ENCODE results near the gene FTMT. TPM values are rescaled to one million over a fixed set of nuclear protein-coding genes. Genes with fewer than 3 reads are reported as not detected.

FTMT gene
- total RNA-seq, 1 experiment from 2014 or later: not detected

GRCh38 chr5:121890297-121890858 is 38.7 kb downstream of the FTMT start:
- H3K4me2 ChIP-seq (ENCODE audit: low read length): no peak overlapping the region
- H3F3A ChIP-seq (ENCODE audit: low read length, unreplicated experiment): no peaks in the 10 kb centered on the region
- TF ChIP-seq, protein P1, sequence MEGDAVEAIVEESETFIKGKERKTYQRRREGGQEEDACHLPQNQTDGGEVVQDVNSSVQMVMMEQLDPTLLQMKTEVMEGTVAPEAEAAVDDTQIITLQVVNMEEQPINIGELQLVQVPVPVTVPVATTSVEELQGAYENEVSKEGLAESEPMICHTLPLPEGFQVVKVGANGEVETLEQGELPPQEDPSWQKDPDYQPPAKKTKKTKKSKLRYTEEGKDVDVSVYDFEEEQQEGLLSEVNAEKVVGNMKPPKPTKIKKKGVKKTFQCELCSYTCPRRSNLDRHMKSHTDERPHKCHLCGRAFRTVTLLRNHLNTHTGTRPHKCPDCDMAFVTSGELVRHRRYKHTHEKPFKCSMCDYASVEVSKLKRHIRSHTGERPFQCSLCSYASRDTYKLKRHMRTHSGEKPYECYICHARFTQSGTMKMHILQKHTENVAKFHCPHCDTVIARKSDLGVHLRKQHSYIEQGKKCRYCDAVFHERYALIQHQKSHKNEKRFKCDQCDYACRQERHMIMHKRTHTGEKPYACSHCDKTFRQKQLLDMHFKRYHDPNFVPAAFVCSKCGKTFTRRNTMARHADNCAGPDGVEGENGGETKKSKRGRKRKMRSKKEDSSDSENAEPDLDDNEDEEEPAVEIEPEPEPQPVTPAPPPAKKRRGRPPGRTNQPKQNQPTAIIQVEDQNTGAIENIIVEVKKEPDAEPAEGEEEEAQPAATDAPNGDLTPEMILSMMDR (conservative IDR thresholded peaks at IDR 0.05; ENCODE audit: low read depth, low read length): no peak
- TF ChIP-seq EZH2 (IDR thresholded peaks at IDR 0.05; ENCODE audit: low read length, unreplicated experiment) (no peak), EZH2phosphoT487 (IDR thresholded peaks at IDR 0.05; ENCODE audit: borderline replicate concordance, low read length) (no peak)
- H4K20me1 ChIP-seq (ENCODE audit: low read length): no peaks in the 10 kb centered on the region
- no peaks in the 10 kb centered on the region for H3K9me3 ChIP-seq (ENCODE audit: low read length)
- H3K36me3 ChIP-seq (ENCODE audit: low read depth, low read length): no peaks in the 10 kb centered on the region
- H3K27me3 ChIP-seq (ENCODE audit: low read length): no peaks in the 10 kb centered on the region; the same call in 1 of the 2 replicates
- ChIA-PET POLR2A (ENCODE audit: unreplicated experiment) (no interaction called here), CTCF (no interaction called here)
- no peaks in the 10 kb centered on the region for H3K4me1 ChIP-seq (ENCODE audit: insufficient read depth, low read length)
- no peaks in the 10 kb centered on the region for H3K9me2 ChIP-seq (replicated peaks; ENCODE audit: low read length)
- no peak overlapping the region for H2AFZ ChIP-seq (ENCODE audit: low read length)
- DNase-seq (no peak), ATAC-seq (no peak)
- intact Hi-C loops (cut with micrococcal nuclease): no loop called here
- H3K9ac ChIP-seq (ENCODE audit: low read length): no peak overlapping the region
- H3K27ac ChIP-seq (ENCODE audit: low read length): no peak overlapping the region
- H3K79me2 ChIP-seq (ENCODE audit: low read length): no peaks in the 10 kb centered on the region
- H3K4me3 ChIP-seq (ENCODE audit: low read length): no peak overlapping the region
- no TSS peak for BruUV-seq (replicated peaks)

DNA sequence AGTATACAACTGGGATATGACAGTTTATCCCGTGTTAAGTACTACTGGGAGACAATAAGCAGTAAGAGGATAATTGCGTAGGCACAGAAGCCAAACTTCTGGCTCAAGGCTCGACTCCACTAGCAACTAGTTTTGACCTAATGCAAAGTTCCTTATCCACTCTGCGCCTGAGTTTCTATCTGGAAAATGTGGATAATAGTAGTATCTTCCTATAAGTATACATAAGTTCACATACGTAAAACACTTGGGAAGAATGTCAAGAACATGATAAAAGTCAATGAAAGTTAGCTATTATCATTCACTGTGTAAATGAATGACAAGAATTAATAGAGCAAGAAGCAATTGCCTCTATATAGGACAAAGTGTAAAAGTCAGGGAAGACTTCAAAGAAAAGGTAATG is 45.7 kb downstream of the FTMT start:
- Histone ChIP-seq H3K36me3 (ENCODE audit: low read depth, low read length) (no peaks in the 10 kb centered on the region), H3K9ac (ENCODE audit: low read length) (no peak overlapping the region), H3K79me2 (ENCODE audit: low read length) (no peaks in the 10 kb centered on the region), H3K9me2 (replicated peaks; ENCODE audit: low read length) (no peaks in the 10 kb centered on the region), H3F3A (ENCODE audit: low read length, unreplicated experiment) (no peaks in the 10 kb centered on the region), H3K4me1 (ENCODE audit: insufficient read depth, low read length) (no peaks in the 10 kb centered on the region), H4K20me1 (ENCODE audit: low read length) (no peaks in the 10 kb centered on the region), H3K9me3 (ENCODE audit: low read length) (no peaks in the 10 kb centered on the region), H3K4me3 (ENCODE audit: low read length) (no peak overlapping the region), H3K27ac (ENCODE audit: low read length) (no peak overlapping the region), H3K27me3 (ENCODE audit: low read length) (no peaks in the 10 kb centered on the region; the same call in 1 of the 2 replicates), H2AFZ (ENCODE audit: low read length) (no peak overlapping the region), H3K4me2 (ENCODE audit: low read length) (no peak overlapping the region)
- no TSS peak for BruUV-seq (replicated peaks)
- ChIA-PET POLR2A (ENCODE audit: unreplicated experiment) (no interaction called here), CTCF (no interaction called here)
- ATAC-seq (no peak), DNase-seq (no peak)
- intact Hi-C loops (cut with micrococcal nuclease): no loop called here
- TF ChIP-seq, protein P1 (conservative IDR thresholded peaks at IDR 0.05; ENCODE audit: low read depth, low read length): no peak
- TF ChIP-seq EZH2phosphoT487 (IDR thresholded peaks at IDR 0.05; ENCODE audit: borderline replicate concordance, low read length) (no peak), EZH2 (IDR thresholded peaks at IDR 0.05; ENCODE audit: low read length, unreplicated experiment) (no peak)

DNA sequence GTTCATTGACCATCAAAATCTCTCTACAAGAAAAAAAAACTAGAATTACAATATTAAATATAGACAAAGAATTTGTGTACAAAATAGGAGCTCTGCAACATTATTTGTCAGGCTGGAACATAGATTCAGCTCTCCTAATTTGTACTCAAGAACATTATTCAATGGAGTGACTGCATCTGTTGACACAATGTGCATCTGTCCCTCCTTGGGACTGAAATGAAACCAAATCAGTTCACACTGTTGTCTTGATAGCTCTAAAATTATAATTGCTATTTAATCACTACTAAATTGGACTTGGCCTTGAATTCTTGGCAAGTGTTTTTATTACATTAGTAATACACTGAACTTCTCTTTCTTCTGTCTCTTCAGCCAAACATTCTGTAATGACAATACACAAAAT is 47.7 kb downstream of the FTMT start:
- Histone ChIP-seq H3K9me2 (replicated peaks; ENCODE audit: low read length) (no peaks in the 10 kb centered on the region), H3K79me2 (ENCODE audit: low read length) (no peaks in the 10 kb centered on the region), H3K36me3 (ENCODE audit: low read depth, low read length) (no peaks in the 10 kb centered on the region), H3K27ac (ENCODE audit: low read length) (no peak overlapping the region), H4K20me1 (ENCODE audit: low read length) (no peaks in the 10 kb centered on the region), H3K4me1 (ENCODE audit: insufficient read depth, low read length) (no peaks in the 10 kb centered on the region), H3K4me2 (ENCODE audit: low read length) (no peak overlapping the region), H3K4me3 (ENCODE audit: low read length) (no peak overlapping the region), H3F3A (ENCODE audit: low read length, unreplicated experiment) (no peaks in the 10 kb centered on the region), H3K9ac (ENCODE audit: low read length) (no peak overlapping the region), H3K9me3 (ENCODE audit: low read length) (no peaks in the 10 kb centered on the region), H2AFZ (ENCODE audit: low read length) (no peak overlapping the region), H3K27me3 (ENCODE audit: low read length) (no peaks in the 10 kb centered on the region)
- CTCF ChIA-PET: no interaction called here
- intact Hi-C loops (cut with micrococcal nuclease): no loop called here
- no TSS peak for BruUV-seq (replicated peaks)
- no peak for DNase-seq
- POLR2A ChIA-PET (ENCODE audit: unreplicated experiment): no interaction called here
- no peak for ATAC-seq
- TF ChIP-seq EZH2 (IDR thresholded peaks at IDR 0.05; ENCODE audit: low read length, unreplicated experiment): no peak
- no peak for TF ChIP-seq EZH2phosphoT487 (IDR thresholded peaks at IDR 0.05; ENCODE audit: borderline replicate concordance, low read length)
- TF ChIP-seq, protein P1 (conservative IDR thresholded peaks at IDR 0.05; ENCODE audit: low read depth, low read length): no peak

Measured in PC-3 (cell line).